Peyer's patch (tissue), 4 donors: ENCODE results near the gene RAI2. TPM values are rescaled to one million over a fixed set of nuclear protein-coding genes. Genes with fewer than 3 reads are reported as not detected.

Experiments
- DNase-seq, 3 donors: peaks; one replicate each; pipeline ENCODE4 v3.0.0-alpha.2; 2017 to 2019
- H3K27ac ChIP-seq, 4 donors: fragments of 200-600 bp; sonication (generic); one replicate each; pipeline ENCODE4 v1.5.1; 2016 to 2019
- H3K27me3 ChIP-seq, 2 donors: fragments of 200-600 bp; sonication (generic); one replicate each; pipeline ENCODE4 v1.5.1; 2019
- H3K36me3 ChIP-seq, 3 donors: fragments of 200-600 bp; sonication (generic); one replicate each; pipeline ENCODE4 v1.5.1; 2016 to 2019
- H3K4me1 ChIP-seq, 4 donors: fragments of 200-600 bp; sonication (generic); one replicate each; pipeline ENCODE4 v1.5.1; 2016 to 2019
- H3K4me3 ChIP-seq, 4 donors: fragments of 200-600 bp; sonication (generic); 1 replicate in 3 of 4; 2 replicates in 1 of 4; pipeline ENCODE4 v1.5.1; 2016 to 2019; ENCODE audit warnings: mild to moderate bottlenecking in 1 of 4
- H3K9me3 ChIP-seq, 4 donors: fragments of 200-600 bp; sonication (generic); one replicate each; pipeline ENCODE4 v1.5.1; 2016 to 2019; ENCODE audit warnings: mild to moderate bottlenecking in 1 of 4
- CTCF ChIP-seq, 6 experiments: fragments of 450-650 bp in 4 of 6; fragments of 200-600 bp in 2 of 6; sonication (generic) in 1 of 6; IDR thresholded peaks; one replicate each; pipeline ENCODE4 v1.5.1; 2017 to 2019; ENCODE audit warnings: antibody characterized with exemption in 6 of 6, mild to moderate bottlenecking in 3 of 6, moderate library complexity in 1 of 6
- POLR2A ChIP-seq, 2 donors: fragments of 450-650 bp; IDR thresholded peaks; one replicate each; pipeline ENCODE4 v1.5.1; 2017; ENCODE audit warnings: antibody characterized with exemption in 2 of 2, mild to moderate bottlenecking in 2 of 2, moderate library complexity in 2 of 2
- total RNA-seq, 4 donors: library from RNA; depleted of rRNA; stranded (reverse); fragments of >200 nt; gene quantifications; one replicate each; pipeline ENCODE4 v1.1.0, GENCODE V29; 2016

The RAI2 gene
- total RNA-seq, 4 donors from 2014 or later = 5.4 to 25.6 (median 9.9) TPM

- Histone ChIP-seq H3K27me3 (no peaks in the 10 kb centered on the region), H3K4me1 (no peaks in the 10 kb centered on the region), H3K9me3 (no peaks in the 10 kb centered on the region), H3K36me3 (no peaks in the 10 kb centered on the region), H3K27ac (peak overlapping the region in 1 of 4 donors; percentile 45), H3K4me3 (no peak overlapping the region)
- no peak for DNase-seq
- TF ChIP-seq CTCF (IDR thresholded peaks at IDR 0.05) = no peak
- TF ChIP-seq POLR2A (IDR thresholded peaks at IDR 0.05) = no peak
Observed at GRCh38 chrX:17829566-17829965, 31.5 kb downstream of the RAI2 start.

DNA sequence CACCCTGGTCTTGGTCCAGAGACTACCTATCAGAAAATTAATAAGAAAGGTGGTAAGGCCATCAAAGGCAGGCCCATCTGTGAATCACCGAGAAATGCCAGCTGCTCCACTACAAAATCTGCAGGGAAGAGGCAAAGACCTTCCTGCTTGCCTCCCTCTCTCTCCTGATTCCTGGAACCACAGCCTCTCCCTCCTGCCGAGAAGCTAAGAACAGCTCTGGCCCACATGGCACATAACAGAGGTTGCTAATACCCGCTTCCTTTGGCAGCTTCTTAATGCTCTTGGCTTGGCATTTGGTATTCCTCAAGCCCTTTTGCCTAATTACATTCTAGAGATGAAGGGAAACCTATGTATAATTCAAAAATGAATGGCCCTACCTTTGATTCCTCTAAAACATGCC is 32.9 kb downstream of the RAI2 start:
- DNase-seq = no peak
- H3K4me3 ChIP-seq = no peak overlapping the region
- H3K4me1 ChIP-seq = no peaks in the 10 kb centered on the region
- no peaks in the 10 kb centered on the region for H3K27me3 ChIP-seq
- H3K27ac ChIP-seq = no peak overlapping the region
- no peaks in the 10 kb centered on the region for H3K36me3 ChIP-seq
- TF ChIP-seq CTCF (IDR thresholded peaks at IDR 0.05) (no peak), POLR2A (IDR thresholded peaks at IDR 0.05) (no peak)
- no peaks in the 10 kb centered on the region for H3K9me3 ChIP-seq

DNA sequence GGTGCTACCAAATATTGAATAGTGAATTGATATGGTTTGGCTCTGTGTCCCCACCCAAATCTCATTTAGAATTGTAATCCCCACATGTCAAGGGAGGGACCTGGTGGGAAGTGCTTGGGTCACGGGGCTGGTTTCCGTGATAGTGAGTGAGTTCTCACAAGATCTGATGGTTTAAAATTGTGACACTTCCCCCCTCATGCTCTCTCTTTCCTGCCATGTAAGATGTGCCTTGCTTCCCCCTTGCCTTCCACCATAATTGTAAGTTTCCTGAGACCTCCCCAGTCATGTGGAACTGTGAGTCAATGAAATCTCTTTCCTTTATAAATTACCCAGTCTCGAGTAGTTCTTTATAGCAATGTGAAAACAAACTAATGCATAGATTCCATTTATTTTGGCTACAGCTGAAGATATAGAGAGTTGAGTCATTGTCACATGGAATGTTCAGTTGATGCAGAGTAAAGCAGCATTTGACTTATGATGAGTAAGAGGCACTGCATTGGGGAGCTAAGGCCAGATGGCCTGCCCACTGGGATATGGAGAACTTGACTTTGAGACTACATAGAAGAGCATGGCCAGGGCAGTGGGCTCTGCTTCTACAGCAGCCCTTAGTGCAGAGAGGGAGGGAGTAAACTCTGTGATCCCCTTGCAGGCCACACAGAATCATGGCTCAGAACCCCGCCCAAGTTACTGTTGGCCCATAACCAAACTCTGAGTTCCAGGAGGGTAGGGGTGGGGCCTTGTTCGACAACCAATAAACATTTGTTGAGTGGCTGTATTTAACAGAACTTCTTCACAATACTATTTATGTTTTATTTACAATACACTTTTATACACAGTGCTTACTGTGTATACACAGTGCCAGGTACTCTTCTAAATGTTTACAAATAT is 34.2 kb downstream of the RAI2 start:
- Histone ChIP-seq H3K4me1 (no peaks in the 10 kb centered on the region), H3K4me3 (no peak overlapping the region), H3K27me3 (no peaks in the 10 kb centered on the region), H3K36me3 (no peaks in the 10 kb centered on the region), H3K27ac (no peak overlapping the region), H3K9me3 (no peaks in the 10 kb centered on the region)
- DNase-seq = no peak
- TF ChIP-seq POLR2A (IDR thresholded peaks at IDR 0.05) (no peak), CTCF (IDR thresholded peaks at IDR 0.05) (no peak)

DNA sequence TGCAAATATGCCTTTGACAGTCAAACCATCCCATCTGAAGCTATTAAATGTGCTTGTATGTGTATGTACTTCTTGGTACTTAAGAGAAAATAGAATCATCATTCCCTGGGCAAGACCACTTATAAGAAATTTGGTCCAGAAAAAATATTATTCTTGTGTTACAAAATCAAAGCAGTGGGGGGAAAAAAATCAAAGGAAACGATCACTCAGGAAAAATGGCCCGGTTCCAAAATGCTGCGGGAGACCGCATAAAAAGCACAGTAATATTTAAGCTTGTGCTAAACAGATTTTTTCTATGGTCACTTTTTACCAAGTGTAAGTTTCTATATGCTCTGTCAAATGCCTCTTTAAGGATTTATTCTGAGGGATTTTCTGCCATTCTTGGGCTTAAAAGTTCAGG is 36.1 kb downstream of the RAI2 start:
- Histone ChIP-seq H3K9me3 (no peaks in the 10 kb centered on the region), H3K4me3 (no peak overlapping the region), H3K36me3 (no peaks in the 10 kb centered on the region), H3K4me1 (no peaks in the 10 kb centered on the region), H3K27me3 (no peaks in the 10 kb centered on the region), H3K27ac (no peak overlapping the region)
- TF ChIP-seq POLR2A (IDR thresholded peaks at IDR 0.05) (no peak), CTCF (IDR thresholded peaks at IDR 0.05) (no peak)
- no peak for DNase-seq

- no peak overlapping the region for H3K4me3 ChIP-seq
- H3K27me3 ChIP-seq = no peaks in the 10 kb centered on the region
- no peak for DNase-seq
Observed at GRCh38 chrX:17822351-17822750, 38.7 kb downstream of the RAI2 start.

More at GRCh38 chrX:17822351-17822750, 38.7 kb downstream of the RAI2 start:
- Histone ChIP-seq H3K4me1 (no peaks in the 10 kb centered on the region), H3K27ac (no peak overlapping the region), H3K36me3 (no peaks in the 10 kb centered on the region), H3K9me3 (no peaks in the 10 kb centered on the region)
- no peak for TF ChIP-seq CTCF (IDR thresholded peaks at IDR 0.05)
- no peak for TF ChIP-seq POLR2A (IDR thresholded peaks at IDR 0.05)
